Kidney epithelial cell (primary cell): ENCODE measurements around the gene KCNH1. TPM values are rescaled to one million over a fixed set of nuclear protein-coding genes. Genes with fewer than 3 reads are reported as not detected.

ENCODE experiments used
- DNase-seq: peaks from one replicate; pipeline ENCODE4 v3.0.0-alpha.2; 2010; ENCODE audit warnings: low read depth
- H3K27me3 ChIP-seq: 2 replicates; pipeline ENCODE4 v1.6.0; 2011; ENCODE audit warnings: low read length; ENCODE audit not compliant: control insufficient read depth, insufficient read depth
- H3K36me3 ChIP-seq: 2 replicates; pipeline ENCODE4 v1.5.1; 2011; ENCODE audit warnings: low read length; ENCODE audit not compliant: control insufficient read depth, insufficient read depth
- H3K4me3 ChIP-seq: 2 replicates; pipeline ENCODE4 v1.5.1; 2011; ENCODE audit warnings: low read depth, mild to moderate bottlenecking, control low read depth, low read length
- CTCF ChIP-seq: IDR thresholded peaks from 2 replicates; pipeline ENCODE4 v1.5.1; 2011; ENCODE audit warnings: mild to moderate bottlenecking, moderate library complexity, low read length, control low read depth, inconsistent platforms; ENCODE audit not compliant: insufficient read depth, poor library complexity, severe bottlenecking
- total RNA-seq: library from RNA; depleted of rRNA; stranded (reverse); fragments of >200 nt; gene quantifications from 2 replicates; pipeline ENCODE4 v1.2.3, GENCODE V29; 2015

Gene KCNH1
- total RNA-seq, 1 donor from 2014 or later = 14.3 TPM

- H3K4me3 ChIP-seq = no peak overlapping the region
- no peak for DNase-seq
- no peak for TF ChIP-seq CTCF
- H3K36me3 ChIP-seq = no peaks in the 10 kb centered on the region
- no peaks in the 10 kb centered on the region for H3K27me3 ChIP-seq
These were observed 24.9 kb upstream of the KCNH1 start for GRCh38 chr1:211158866-211159265.

- DNase-seq = no peak
- no peak for TF ChIP-seq CTCF
- Histone ChIP-seq H3K27me3 (no peaks in the 10 kb centered on the region), H3K36me3 (no peaks in the 10 kb centered on the region), H3K4me3 (no peak overlapping the region)
These were observed 21.1 kb upstream of the KCNH1 start for GRCh38 chr1:211155040-211155439.

- H3K36me3 ChIP-seq = no peaks in the 10 kb centered on the region
- DNase-seq = no peak
- no peak overlapping the region for H3K4me3 ChIP-seq
- TF ChIP-seq CTCF = no peak
- no peaks in the 10 kb centered on the region for H3K27me3 ChIP-seq
These were observed 20.0 kb upstream of the KCNH1 start for GRCh38 chr1:211153932-211154331.

- no peak for TF ChIP-seq CTCF
- no peak overlapping the region for H3K4me3 ChIP-seq
- DNase-seq = no peak
- H3K36me3 ChIP-seq = no peaks in the 10 kb centered on the region
- no peaks in the 10 kb centered on the region for H3K27me3 ChIP-seq
These were observed 14.4 kb upstream of the KCNH1 start for GRCh38 chr1:211148366-211148765.

GRCh38 chr1:211145944-211146343 lies 12.0 kb upstream of the KCNH1 start:
- no peak overlapping the region for H3K4me3 ChIP-seq
- no peak for DNase-seq
- TF ChIP-seq CTCF = no peak

GRCh38 chr1:211135342-211135950 lies 1.5 kb upstream of the KCNH1 start:
- Histone ChIP-seq H3K27me3 (no peaks in the 10 kb centered on the region), H3K4me3 (no peak overlapping the region), H3K36me3 (no peaks in the 10 kb centered on the region)
- peak; percentile 70 for TF ChIP-seq CTCF
- DNase-seq = peak; percentile 34

More at GRCh38 chr1:211145944-211146343, 12.0 kb upstream of the KCNH1 start:
- H3K27me3 ChIP-seq = no peaks in the 10 kb centered on the region
- H3K36me3 ChIP-seq = no peaks in the 10 kb centered on the region
